ENCODE results near the gene PARG.
"Not testable (repeated sequence)": the region's sequence is repeated elsewhere in the genome, so short reads cannot be mapped to it uniquely, and the experiment has no call there.

PARG gene

GRCh38 chr10:49908290-49909080, 33.3 kb downstream of the PARG start:
- not testable (repeated sequence) for H3K4me3 ChIP-seq (ENCODE audit: low read length); DNase-seq (ENCODE audit: low read depth)

- H3K4me3 ChIP-seq (ENCODE audit: low read length); DNase-seq (ENCODE audit: low read depth): not testable (repeated sequence)
Observed at GRCh38 chr10:49903829-49904228, 38.0 kb downstream of the PARG start.

- not testable (repeated sequence) for H3K4me3 ChIP-seq (ENCODE audit: low read length); DNase-seq (ENCODE audit: low read depth)
Observed at GRCh38 chr10:49900406-49900805, 41.4 kb downstream of the PARG start.

GRCh38 chr10:49899999-49900398, 41.8 kb downstream of the PARG start:
- not testable (repeated sequence) for DNase-seq (ENCODE audit: low read depth); H3K4me3 ChIP-seq (ENCODE audit: low read length)

- H3K4me3 ChIP-seq (ENCODE audit: low read length); DNase-seq (ENCODE audit: low read depth): not testable (repeated sequence)
- peak; percentile 11 for TF ChIP-seq CTCF (conservative IDR thresholded peaks at IDR 0.05; ENCODE audit: low read depth, low read length)
Observed at GRCh38 chr10:49890025-49890424, 51.8 kb downstream of the PARG start.

- not testable (repeated sequence) for H3K4me3 ChIP-seq (ENCODE audit: low read length); DNase-seq (ENCODE audit: low read depth)
Observed at GRCh38 chr10:49884739-49885331, 57.0 kb downstream of the PARG start.

GRCh38 chr10:49883852-49884251, 58.0 kb downstream of the PARG start:
- not testable (repeated sequence) for H3K4me3 ChIP-seq (ENCODE audit: low read length); DNase-seq (ENCODE audit: low read depth)

- DNase-seq (ENCODE audit: low read depth); H3K4me3 ChIP-seq (ENCODE audit: low read length): not testable (repeated sequence)
Observed at GRCh38 chr10:49882327-49882726, 59.5 kb downstream of the PARG start.

- not testable (repeated sequence) for DNase-seq (ENCODE audit: low read depth); H3K4me3 ChIP-seq (ENCODE audit: low read length)
Observed at GRCh38 chr10:49872740-49873139, 69.1 kb downstream of the PARG start.

- not testable (repeated sequence) for DNase-seq (ENCODE audit: low read depth); H3K4me3 ChIP-seq (ENCODE audit: low read length)
Observed at GRCh38 chr10:49871462-49871861, 70.4 kb downstream of the PARG start.

GRCh38 chr10:49859933-49860332, 81.9 kb downstream of the PARG start:
- not testable (repeated sequence) for DNase-seq (ENCODE audit: low read depth); H3K4me3 ChIP-seq (ENCODE audit: low read length)

- not testable (repeated sequence) for DNase-seq (ENCODE audit: low read depth); H3K4me3 ChIP-seq (ENCODE audit: low read length)
Observed at GRCh38 chr10:49858697-49859382, 83.0 kb downstream of the PARG start.

- DNase-seq (ENCODE audit: low read depth); H3K4me3 ChIP-seq (ENCODE audit: low read length): not testable (repeated sequence)
Observed at GRCh38 chr10:49849520-49849919, 92.3 kb downstream of the PARG start.

Data from retinal pigment epithelial cell (primary cell).